DMS 273 treated with DMSO at 0.1 percent for 48 hours (cell line): ENCODE measurements around the gene HNRNPLL.
"Not testable (repeated sequence)": the region's sequence is repeated elsewhere in the genome, so short reads cannot be mapped to it uniquely, and the experiment has no call there.

Experiments
- DNase-seq: peaks from one replicate; lab custom pipeline; 2025; lab: John Stamatoyannopoulos, UW

Gene HNRNPLL

GRCh38 chr2:38619458-38620164 lies 16.9 kb upstream of the HNRNPLL start:
- no peak for DNase-seq

- no peak for DNase-seq
These were observed 14.6 kb upstream of the HNRNPLL start for GRCh38 chr2:38617301-38617700.

DNA sequence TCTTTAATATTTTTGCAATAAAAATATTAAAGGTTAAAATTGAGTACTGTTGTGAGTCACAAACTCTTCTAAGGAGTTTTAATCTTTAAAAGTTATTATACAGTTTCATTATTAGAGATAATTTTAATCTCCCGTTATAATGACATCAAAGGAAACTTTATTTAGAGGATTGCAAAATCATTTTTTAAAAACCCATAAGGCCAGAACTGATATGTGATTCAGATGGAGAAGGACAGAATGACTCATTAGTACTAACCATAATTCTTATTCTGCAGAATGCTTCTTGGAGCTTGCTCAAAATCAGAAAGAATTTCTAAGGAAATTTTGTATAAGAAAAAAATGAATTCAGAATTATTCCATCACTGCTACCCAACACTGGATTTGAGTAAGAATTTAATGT lies 12.5 kb upstream of the HNRNPLL start:
- DNase-seq: no peak

GRCh38 chr2:38613849-38614213 lies 11.1 kb upstream of the HNRNPLL start:
- no peak for DNase-seq

DNA sequence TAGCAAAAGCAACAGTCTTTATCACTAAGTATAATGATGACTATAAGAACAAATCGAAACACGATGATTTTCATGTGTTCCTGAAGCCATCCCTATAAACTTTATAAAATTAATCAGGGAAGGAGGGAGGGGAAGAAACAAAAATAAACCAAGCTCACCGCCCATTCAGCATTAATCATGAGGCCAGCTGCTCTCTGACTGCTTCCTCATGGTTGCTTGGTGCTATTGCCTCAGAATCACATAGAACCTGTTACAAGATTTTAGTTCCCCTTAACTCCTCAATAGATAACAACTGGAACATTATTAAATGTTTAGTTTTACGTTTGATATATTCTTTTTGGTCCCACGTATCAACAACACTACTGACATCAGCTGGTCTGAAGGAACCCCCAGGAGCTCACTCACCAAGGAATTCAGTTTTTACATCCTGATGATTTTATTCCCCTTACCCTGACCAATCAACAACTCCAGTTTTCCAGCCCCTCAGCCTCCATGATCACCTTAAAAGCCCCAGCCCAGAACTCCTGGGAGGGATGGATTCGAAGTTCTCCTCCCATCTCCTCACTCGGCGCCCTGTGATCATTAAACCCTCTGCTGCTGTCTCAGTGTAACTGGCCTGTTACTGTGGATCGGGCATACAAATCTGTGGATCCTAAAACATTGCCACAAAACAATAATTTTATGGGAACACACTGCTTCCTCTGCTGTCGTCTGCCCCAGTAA lies 10.6 kb upstream of the HNRNPLL start:
- DNase-seq: no peak

- no peak for DNase-seq
These were observed 8.4 kb upstream of the HNRNPLL start for GRCh38 chr2:38610851-38611801.

DNA sequence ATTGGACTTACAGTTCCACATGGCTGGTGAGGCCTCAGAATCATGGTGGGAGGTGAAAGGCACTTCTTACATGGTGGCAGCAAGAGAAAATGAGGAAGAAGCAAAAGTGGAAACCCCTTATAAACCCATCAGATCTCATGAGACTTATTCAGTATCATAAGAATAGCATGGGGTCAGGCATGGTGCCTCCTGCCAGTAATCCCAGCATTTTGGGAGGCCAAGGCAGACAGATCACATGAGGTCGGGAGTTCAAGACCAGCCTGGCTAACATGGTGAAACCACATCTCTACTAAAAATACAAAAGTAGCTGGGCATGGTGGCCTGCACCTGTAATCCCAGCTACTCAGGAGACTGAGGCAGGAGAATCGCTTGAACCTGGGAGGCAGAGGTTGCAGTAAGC lies 6.5 kb upstream of the HNRNPLL start:
- not testable (repeated sequence) for DNase-seq

GRCh38 chr2:38608755-38609154 lies 6.0 kb upstream of the HNRNPLL start:
- DNase-seq: no peak

DNA sequence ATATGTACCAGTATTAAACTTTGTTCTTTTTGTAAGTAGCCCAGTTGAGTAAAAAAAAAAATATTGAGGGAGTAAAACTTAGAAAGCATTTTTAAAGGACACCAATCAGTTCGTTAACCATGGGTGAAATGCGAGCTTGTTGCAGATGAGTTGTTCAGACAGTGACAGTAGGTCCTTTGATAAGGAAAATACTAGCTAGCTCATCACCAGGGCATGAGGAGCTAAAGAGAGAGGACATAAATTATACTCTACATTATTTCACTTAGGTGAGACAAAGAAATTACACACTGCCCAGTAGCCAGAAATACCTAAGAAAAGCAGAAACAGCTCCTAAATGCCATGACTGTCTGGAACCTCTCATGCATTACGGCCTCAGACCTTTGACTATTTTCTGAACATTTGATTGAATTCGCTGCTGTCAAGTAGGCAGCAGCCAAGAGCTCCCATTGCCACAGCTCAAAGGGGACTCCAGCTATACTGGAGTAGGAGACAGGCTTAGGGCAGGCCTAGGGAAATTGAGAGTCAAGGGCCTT lies 2.6 kb upstream of the HNRNPLL start:
- no peak for DNase-seq

- peak; percentile 80 for DNase-seq
These were observed 918 bp upstream of the HNRNPLL start for GRCh38 chr2:38603402-38604290.

DNA sequence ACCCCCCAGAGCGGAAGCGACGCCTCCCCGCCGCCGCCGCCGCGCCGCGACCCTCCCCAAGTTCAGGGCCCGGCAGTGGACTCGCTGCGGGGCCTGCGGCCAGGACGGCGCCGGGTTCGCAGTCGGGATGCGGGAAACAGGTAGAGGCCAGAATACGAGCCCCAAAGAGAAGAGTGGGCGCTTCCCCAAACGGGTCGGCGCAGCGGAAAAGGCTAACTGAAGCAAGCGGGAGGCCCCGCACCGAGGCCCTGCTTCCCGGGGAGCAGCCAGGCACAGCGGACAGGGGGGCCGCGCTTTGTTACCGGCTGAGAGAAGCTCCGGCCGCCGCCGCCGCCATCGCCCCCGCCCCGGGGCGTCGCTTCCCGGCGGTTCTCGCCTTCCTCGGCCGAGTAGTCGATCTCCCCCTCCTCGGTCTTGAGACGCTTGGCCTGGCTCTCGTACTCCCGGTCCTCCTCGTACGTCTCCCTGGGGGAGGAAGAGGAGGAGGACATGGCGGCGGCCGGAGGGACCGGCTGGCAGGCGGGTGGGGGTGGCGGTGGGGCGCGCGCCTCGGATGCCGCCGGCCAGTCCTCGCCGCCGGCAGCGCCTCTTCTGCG lies 494 bp downstream of the HNRNPLL start:
- no peak for DNase-seq

DNA sequence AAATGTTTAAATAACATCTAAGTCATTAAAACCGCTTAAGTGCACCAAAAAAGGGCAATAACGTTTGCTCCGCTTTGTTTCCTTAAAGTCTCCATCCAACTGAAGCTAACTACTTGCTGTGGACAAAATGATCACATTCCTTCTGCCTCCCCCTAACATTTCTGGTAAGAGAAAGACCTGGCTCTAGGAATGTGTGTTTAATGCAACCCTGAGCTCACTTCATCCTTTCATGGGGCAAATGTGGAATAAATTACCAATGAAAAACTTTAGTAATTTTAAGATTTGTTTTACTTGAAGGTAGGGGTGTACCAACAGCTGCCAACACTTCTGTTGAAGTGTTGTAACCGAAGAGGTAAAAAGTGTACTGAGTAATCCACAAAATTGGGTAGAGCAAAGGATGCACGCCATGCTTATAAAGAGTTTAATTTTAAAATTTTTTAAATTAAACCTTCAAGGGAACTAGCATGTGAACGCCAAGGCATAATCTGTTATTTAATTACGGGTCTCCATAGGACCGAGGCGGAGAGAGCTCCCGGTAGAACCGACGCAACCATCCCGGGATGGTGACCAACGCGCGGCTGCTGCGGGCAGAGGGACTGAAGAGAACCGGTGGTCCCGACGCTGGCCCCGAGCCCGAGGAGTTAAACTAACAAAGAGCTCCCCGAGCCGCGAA lies 1.1 kb downstream of the HNRNPLL start:
- DNase-seq: peak; percentile 7

DNA sequence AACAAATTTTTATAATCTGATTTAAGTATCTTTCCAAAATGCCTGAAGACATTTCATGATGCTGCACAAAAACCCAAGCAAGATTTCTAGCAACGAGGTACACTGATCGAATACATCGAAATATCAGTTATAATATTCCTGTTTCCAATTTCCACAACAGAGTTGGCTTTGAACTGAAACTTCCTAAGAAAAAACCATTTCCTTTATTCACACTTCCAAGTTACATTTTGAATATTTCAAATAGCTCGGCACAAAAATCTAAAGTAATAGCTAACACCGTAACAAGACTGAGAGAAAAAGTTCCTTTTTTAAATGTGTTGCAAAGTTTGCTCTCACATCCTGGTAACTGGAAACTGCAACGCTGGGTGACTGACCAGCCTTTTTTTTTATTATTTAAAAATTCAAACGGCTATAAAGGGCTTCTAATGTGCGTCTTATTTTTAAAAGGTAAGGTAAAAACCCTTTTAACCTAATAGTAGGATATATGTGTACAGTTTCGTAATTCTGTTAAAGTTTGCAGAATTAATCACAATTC lies 1.7 kb downstream of the HNRNPLL start:
- DNase-seq: no peak

DNA sequence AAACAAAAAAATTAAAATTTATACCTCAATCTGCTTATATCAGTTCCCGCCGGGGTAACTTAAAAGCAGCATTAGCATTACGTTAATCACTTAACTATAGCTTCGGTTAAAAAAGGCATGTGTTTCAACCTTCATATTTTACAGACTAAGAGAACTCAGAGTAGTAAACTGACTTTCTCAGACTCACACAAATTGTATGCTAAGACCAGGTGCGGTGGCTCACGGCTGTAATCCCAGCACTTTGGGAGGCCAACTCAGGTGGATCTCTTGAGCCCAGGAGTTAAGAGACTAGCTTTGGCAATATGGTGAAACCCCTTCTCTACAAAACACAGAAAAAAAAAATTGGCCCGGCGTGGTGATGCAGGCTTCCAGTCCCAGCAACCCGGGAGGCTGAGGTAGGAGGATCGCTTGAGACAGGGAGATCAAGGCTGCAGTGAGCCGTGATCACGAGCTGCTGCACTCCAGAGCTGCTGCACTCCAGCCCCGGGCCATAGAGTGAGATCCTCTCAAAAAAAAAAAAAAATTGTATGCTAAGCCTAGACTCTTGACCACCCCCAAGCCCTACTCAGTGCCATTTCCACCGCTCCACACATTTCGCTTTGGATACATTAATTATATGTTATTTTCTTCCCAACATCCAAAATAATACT lies 2.4 kb downstream of the HNRNPLL start:
- DNase-seq: no peak

- DNase-seq: no peak
These were observed 3.0 kb downstream of the HNRNPLL start for GRCh38 chr2:38599706-38600105.

DNA sequence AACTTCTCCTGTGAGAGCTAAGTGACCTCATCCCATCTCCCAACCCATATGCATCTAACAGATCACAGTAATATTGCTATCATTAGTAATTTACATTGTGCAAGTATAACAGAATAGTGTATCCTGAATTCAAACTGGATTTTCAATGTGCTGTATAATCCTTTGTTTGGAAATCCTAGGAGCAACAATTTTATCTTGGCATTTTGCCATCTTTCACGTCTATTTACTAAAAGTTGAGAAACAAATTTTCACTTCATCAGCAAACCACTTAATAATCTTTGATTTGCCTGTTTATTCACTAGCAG lies 3.8 kb downstream of the HNRNPLL start:
- no peak for DNase-seq

DNA sequence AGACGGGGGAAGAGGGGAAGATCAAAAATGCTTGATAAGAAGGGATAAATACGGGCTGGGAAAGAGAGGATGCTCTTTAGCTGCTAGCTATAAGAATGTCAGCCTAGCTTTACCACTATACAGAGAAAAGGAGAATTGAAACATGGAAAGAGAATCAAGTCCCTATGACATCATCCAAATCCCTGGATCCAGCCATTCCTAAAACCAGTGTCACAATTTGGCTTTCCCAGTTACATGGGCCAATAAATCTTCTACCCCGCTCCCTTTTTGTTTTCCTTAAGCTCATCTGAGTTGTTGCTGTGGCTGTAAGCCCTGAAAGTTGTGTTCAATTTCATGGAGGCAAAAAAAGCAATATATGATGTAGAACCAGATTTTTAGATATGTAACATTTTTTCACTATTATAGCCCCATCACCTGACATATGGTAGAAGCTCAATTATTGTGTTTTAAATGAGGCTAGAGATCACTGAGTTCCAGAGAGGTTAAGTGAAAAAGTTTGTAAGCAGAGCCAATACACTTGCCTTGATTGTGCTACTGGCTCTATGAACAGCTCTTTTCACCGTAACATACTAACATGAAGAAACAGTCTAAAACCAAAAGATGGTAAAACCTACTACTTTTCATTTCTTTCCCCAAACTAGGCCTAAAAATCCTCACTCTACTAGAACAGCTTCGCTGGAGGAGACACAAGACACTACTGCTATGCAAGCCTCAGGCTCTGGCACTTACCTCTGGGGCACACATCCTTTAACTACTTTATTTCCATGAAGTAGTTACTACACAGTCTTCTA lies 4.3 kb downstream of the HNRNPLL start:
- DNase-seq: no peak

- no peak for DNase-seq
These were observed 5.6 kb downstream of the HNRNPLL start for GRCh38 chr2:38597115-38597514.

DNA sequence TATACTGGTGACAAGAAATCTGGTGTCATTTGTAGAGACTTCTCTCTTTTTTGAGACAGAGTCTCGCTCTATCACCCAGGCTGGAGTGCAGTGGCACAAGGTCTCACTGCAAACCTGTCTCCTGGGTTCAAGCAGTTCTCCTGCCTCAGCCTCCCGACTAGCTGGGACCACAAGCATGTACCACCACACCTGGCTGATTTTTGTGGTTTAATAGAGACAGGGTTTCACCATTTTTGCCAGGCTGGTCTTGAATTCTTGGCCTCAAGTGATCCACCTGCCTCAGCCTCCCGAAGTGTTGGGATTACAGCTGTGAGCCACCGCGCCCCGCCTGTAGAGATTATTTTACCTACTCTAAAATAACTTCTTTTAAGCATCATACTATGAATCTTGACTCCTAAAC lies 6.5 kb downstream of the HNRNPLL start:
- DNase-seq: no peak
